ENCODE data around the gene PDCD1LG2.
"Not testable (repeated sequence)": the region's sequence is repeated elsewhere in the genome, so short reads cannot be mapped to it uniquely, and the experiment has no call there.

The PDCD1LG2 gene

DNA sequence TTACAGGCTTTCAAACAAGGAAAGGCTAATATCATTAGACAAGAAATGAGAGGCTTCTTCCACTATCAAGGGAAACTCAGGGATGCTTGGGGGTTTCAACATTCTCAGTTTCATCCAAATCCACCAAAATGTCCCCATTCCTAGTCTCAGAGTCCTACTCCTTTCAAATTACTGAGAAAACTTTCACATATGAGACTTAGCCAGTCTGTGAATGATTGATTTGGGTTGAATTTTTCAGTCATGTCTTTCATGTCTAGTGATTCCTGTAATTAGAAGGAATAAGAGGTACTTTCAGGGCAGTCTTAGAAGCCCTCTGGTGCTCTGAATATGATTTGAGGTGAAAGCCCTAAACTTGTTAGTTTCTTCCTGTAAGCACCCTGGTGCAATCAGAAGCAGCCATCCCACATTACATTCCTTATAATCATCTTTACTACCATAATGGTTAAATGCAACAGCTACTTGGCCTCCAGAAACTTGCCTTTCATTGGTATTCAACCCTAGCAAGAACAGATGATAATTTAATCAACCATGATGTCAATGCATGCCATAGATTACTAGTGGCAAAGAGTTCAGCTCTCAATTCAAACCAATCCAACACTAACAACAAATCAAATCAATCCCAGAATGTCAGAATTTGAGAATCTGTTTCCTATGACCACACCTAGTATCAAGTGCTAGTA, 67.8 kb downstream of the PDCD1LG2 start:
- CTCF ChIA-PET = interaction anchor here (0.8 kb wide), 1 partner anchor 11 kb away, joined by 4 read pairs; no protein-coding TSS in a partner anchor
- Mint-ChIP-seq H3K4me1 (peaks cover 37% of the 10 kb centered on the region), H3K4me3 (no peak overlapping the region), H3K27ac (no peak overlapping the region), H3K27me3 (no peaks in the 10 kb centered on the region), H3K9me3 (peaks cover 11% of the 10 kb centered on the region), H3K36me3 (peaks cover 10% of the 10 kb centered on the region)
- DNase-seq = no peak

GRCh38 chr9:5578698-5579085, 68.4 kb downstream of the PDCD1LG2 start:
- no peak overlapping the region for H3K27ac Mint-ChIP-seq
- no peak for DNase-seq
- H3K9me3 Mint-ChIP-seq = peaks cover 11% of the 10 kb centered on the region
- H3K4me1 Mint-ChIP-seq = peaks cover 41% of the 10 kb centered on the region
- H3K4me3 Mint-ChIP-seq = no peak overlapping the region
- H3K36me3 Mint-ChIP-seq = peaks cover 10% of the 10 kb centered on the region
- CTCF ChIA-PET = interaction anchor here (1.4 kb wide), 1 partner anchor 14 kb away, joined by 3 read pairs; no protein-coding TSS in a partner anchor
- H3K27me3 Mint-ChIP-seq = no peaks in the 10 kb centered on the region

DNA sequence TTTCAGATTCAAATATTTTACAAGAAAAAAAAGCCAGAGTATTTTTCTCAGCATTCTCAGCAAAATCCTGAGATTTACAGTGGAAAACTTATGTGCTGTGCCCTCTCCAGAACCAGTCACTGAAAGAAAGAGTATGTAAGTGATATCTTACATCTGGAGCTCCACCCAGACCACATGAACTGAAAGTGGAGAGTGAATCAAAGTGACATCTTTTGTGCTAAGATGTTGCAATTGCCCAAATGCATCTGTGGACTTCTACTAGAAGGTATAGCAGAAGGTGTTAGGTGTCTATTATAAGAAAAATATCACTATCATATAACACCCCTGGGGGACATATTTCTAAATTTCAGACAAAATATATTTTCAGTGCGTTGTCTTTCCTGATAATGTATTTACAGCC, 69.5 kb downstream of the PDCD1LG2 start:
- no peak for DNase-seq
- peaks cover 14% of the 10 kb centered on the region for H3K36me3 Mint-ChIP-seq
- no peaks in the 10 kb centered on the region for H3K27me3 Mint-ChIP-seq
- peaks cover 44% of the 10 kb centered on the region for H3K4me1 Mint-ChIP-seq
- H3K27ac Mint-ChIP-seq = no peak overlapping the region
- H3K9me3 Mint-ChIP-seq = peaks cover 8% of the 10 kb centered on the region
- H3K4me3 Mint-ChIP-seq = no peak overlapping the region
- CTCF ChIA-PET = interaction anchor here (1.4 to 1.5 kb wide), 2 partner anchors 10 to 15 kb away, joined by 3 read pairs; no protein-coding TSS in a partner anchor

- Mint-ChIP-seq H3K9me3 (peaks cover 8% of the 10 kb centered on the region), H3K27me3 (no peaks in the 10 kb centered on the region), H3K27ac (no peak overlapping the region), H3K4me3 (no peak overlapping the region), H3K4me1 (peaks cover 51% of the 10 kb centered on the region), H3K36me3 (peaks cover 12% of the 10 kb centered on the region)
- no peak for DNase-seq
- CTCF ChIA-PET = interaction anchor here (1.5 kb wide), 1 partner anchor 9 kb away, joined by 3 read pairs; no protein-coding TSS in a partner anchor
These were observed 70.3 kb downstream of the PDCD1LG2 start for GRCh38 chr9:5580650-5581049.

DNA sequence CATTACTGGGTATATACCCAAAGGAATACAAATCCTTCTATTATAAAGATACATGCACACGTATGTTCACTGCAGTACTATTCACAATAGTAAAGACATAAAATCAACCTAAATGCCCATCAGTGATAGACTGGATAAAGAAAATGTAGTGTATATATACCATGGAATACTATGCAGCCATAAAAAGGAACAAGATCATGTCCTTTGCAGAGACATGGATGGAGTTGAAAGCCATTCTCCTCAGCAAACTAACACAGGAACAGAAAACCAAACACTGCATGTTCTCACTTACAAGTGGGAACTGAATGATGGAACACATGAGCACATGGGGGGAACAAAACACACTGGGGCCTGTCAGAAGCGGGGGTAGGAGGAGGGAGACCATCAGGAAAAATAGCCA, 71.4 kb downstream of the PDCD1LG2 start:
- not testable (repeated sequence) for DNase-seq, H3K9me3 Mint-ChIP-seq, H3K4me3 Mint-ChIP-seq, H3K27ac Mint-ChIP-seq, H3K27me3 Mint-ChIP-seq
- peaks cover 61% of the 10 kb centered on the region for H3K4me1 Mint-ChIP-seq
- peaks cover 12% of the 10 kb centered on the region for H3K36me3 Mint-ChIP-seq
- CTCF ChIA-PET = interaction anchor here (1.8 to 3.3 kb wide), 2 partner anchors 18 to 132 kb away, joined by 7 to 30 read pairs; partner anchors contain the start of gene CD274

GRCh38 chr9:5582835-5583195, 72.5 kb downstream of the PDCD1LG2 start:
- peak; percentile 66 for DNase-seq
- H3K36me3 Mint-ChIP-seq = peaks cover 12% of the 10 kb centered on the region
- no peak overlapping the region for H3K4me3 Mint-ChIP-seq
- peaks cover 8% of the 10 kb centered on the region for H3K9me3 Mint-ChIP-seq
- H3K27me3 Mint-ChIP-seq = no peaks in the 10 kb centered on the region
- H3K27ac Mint-ChIP-seq = peak overlapping the region; percentile 82
- peaks cover 72% of the 10 kb centered on the region for H3K4me1 Mint-ChIP-seq
- CTCF ChIA-PET = interaction anchor here (1.8 to 3.3 kb wide), 2 partner anchors 17 to 134 kb away, joined by 7 to 30 read pairs; partner anchors contain the start of gene CD274

DNA sequence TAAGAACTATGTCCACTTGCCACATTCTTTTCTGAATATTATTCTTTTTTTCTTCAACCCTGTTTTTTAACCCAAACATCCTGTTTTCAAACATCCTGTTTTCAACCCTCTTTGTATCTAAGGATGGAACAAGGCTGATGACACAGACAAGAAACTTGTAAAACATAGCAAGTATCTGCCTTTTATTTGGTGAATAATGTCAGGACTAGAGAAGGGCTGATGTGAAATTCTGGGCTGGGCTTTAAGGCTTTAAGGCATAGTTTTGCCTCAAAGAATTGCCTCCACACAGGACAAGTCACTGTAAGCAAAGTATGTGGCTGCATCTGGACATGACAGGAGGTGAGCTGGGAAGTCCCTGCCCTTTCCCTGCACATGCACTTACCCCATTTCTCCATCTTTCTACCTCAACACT, 76.1 kb downstream of the PDCD1LG2 start:
- no peaks in the 10 kb centered on the region for H3K27me3 Mint-ChIP-seq
- H3K4me1 Mint-ChIP-seq = peaks cover 52% of the 10 kb centered on the region
- peak overlapping the region; percentile 92 for H3K27ac Mint-ChIP-seq
- DNase-seq = no peak
- no peak overlapping the region for H3K4me3 Mint-ChIP-seq
- peaks cover 4% of the 10 kb centered on the region for H3K9me3 Mint-ChIP-seq
- H3K36me3 Mint-ChIP-seq = peaks cover 7% of the 10 kb centered on the region
- CTCF ChIA-PET = interaction anchor here (0.9 to 5.8 kb wide), 7 partner anchors 13 to 399 kb away, joined by 3 to 122 read pairs (median 16); partner anchors contain the start of genes CD274, INSL6, PDCD1LG2 and PLGRKT

DNA sequence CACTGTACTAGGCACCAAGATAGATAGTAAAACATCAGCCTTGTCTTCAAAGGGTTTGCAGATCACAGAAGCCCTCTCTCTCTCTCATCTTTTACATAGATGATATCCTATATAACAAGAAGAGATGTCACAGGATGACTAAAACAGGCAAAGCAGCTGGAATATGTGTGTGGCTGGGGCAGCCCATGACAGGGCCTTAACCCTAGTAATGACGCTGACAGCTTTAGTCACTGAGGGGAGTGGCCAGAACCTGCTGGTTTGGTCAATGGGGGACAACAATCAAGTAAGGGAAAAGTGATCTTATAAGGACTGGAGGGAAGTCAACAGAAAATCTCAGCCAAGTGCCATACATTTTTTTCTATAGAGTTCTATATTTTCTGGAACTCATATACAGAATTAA, 76.7 kb downstream of the PDCD1LG2 start:
- Mint-ChIP-seq H3K27ac (peak overlapping the region; percentile 92), H3K4me3 (no peak overlapping the region), H3K27me3 (no peaks in the 10 kb centered on the region), H3K9me3 (no peaks in the 10 kb centered on the region), H3K36me3 (peaks cover 5% of the 10 kb centered on the region), H3K4me1 (peaks cover 48% of the 10 kb centered on the region)
- CTCF ChIA-PET = interaction anchor here (0.7 to 5.8 kb wide), 11 partner anchors 13 to 827 kb away, joined by 3 to 122 read pairs (median 5); partner anchors contain the start of genes CD274, INSL6, PDCD1LG2 and PLGRKT
- peak; percentile 41 for DNase-seq

- CTCF ChIA-PET = interaction anchor here (1.0 to 1.3 kb wide), 2 partner anchors 142 to 168 kb away, joined by 3 to 6 read pairs; partner anchors contain the start of gene CD274
- Mint-ChIP-seq H3K27me3 (no peaks in the 10 kb centered on the region), H3K36me3 (no peaks in the 10 kb centered on the region), H3K4me3 (no peak overlapping the region), H3K9me3 (no peaks in the 10 kb centered on the region), H3K27ac (no peak overlapping the region), H3K4me1 (peaks cover 17% of the 10 kb centered on the region)
- DNase-seq = no peak
These were observed 81.9 kb downstream of the PDCD1LG2 start for GRCh38 chr9:5592231-5592630.

- Mint-ChIP-seq H3K4me1 (peaks cover 11% of the 10 kb centered on the region), H3K9me3 (no peaks in the 10 kb centered on the region), H3K4me3 (no peak overlapping the region), H3K27me3 (no peaks in the 10 kb centered on the region), H3K27ac (no peak overlapping the region), H3K36me3 (peaks cover 2% of the 10 kb centered on the region)
- no peak for DNase-seq
- CTCF ChIA-PET = interaction anchor here (1.4 kb wide), 1 partner anchor 142 kb away, joined by 3 read pairs; the partner anchor contains the start of gene CD274
These were observed 82.6 kb downstream of the PDCD1LG2 start for GRCh38 chr9:5592904-5593303.

GRCh38 chr9:5593904-5594303, 83.6 kb downstream of the PDCD1LG2 start:
- Mint-ChIP-seq H3K27me3 (no peaks in the 10 kb centered on the region), H3K9me3 (no peaks in the 10 kb centered on the region), H3K4me1 (peaks cover 11% of the 10 kb centered on the region), H3K4me3 (no peak overlapping the region), H3K36me3 (peaks cover 2% of the 10 kb centered on the region), H3K27ac (no peak overlapping the region)
- no peak for DNase-seq
- CTCF ChIA-PET = interaction anchor here (0.6 to 1.4 kb wide), 2 partner anchors 68 to 143 kb away, joined by 3 read pairs; partner anchors contain the start of gene CD274

DNA sequence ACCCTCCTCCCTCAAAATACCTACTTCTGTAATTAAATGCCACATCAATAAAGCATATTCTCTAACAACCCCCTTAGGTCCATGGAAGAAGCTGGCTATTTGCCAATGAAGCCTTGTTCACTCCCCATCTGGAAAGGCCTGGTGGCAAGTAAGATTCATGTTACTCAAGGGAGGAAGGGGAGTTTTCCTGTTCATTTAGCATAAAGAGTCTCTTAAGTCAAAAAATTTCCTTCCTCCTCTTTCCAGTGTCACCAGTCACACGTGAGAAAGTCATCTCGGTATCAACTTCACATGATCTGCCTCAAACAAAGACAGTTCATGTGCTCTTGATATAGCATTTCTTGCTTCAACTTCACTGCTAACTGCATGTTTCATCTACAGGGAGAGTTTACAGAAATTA, 85.8 kb downstream of the PDCD1LG2 start:
- H3K4me1 Mint-ChIP-seq = peaks cover 13% of the 10 kb centered on the region
- no peak overlapping the region for H3K4me3 Mint-ChIP-seq
- H3K27me3 Mint-ChIP-seq = no peaks in the 10 kb centered on the region
- no peaks in the 10 kb centered on the region for H3K9me3 Mint-ChIP-seq
- no peak overlapping the region for H3K27ac Mint-ChIP-seq
- DNase-seq = no peak
- CTCF ChIA-PET = interaction anchor here (0.8 to 3.0 kb wide), 4 partner anchors 146 to 837 kb away, joined by 4 to 13 read pairs (median 8); partner anchors contain the start of gene CD274
- peaks cover 2% of the 10 kb centered on the region for H3K36me3 Mint-ChIP-seq

DNA sequence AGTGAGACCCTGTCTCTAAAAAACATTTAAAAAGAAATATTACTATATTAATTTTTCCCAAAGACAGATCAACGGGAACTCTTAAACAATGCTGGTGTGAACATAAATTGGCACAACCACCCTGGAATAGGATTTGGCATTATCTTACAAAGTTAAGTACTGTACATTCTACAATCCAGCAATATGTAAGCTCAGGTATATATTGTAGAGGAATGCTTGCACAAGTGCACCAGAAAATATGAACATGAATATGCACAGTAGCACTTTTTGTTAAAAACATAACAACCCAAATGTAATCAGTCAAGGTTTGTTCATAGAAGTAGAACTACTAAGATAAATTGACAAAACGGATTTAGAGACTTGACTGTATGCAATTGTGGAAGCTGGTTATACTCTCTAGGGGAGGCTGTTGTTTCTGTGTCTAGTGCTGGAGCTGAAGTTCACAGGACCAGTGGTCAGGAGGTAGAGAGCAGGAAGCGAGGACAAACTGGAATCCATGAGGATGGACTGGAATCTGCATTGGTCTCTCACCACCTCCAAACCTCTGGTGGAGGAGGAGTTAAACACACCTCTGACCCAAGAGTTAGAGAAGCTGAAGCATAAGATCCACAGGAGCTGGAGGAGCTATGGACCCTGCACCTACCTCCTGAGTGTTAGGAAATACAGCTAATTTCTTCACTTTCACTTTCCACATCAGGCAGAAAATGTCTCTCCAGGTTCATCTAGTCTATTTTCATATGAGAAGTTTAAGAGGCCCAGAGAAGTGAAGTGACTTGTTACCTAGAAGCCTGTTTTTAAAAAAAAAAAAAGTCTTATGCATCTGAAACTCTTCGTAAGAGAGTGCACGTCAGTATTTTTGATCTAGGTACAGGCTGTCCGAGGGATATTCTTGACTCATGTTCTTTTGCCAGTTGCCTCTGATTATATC, 98.2 kb downstream of the PDCD1LG2 start:
- CTCF ChIA-PET = interaction anchor here (0.7 to 2.2 kb wide), 9 partner anchors 8 to 190 kb away, joined by 3 to 10 read pairs (median 4); no protein-coding TSS in a partner anchor
- peak overlapping the region; percentile 64 for H3K4me3 Mint-ChIP-seq
- H3K9me3 Mint-ChIP-seq = no peaks in the 10 kb centered on the region
- H3K27me3 Mint-ChIP-seq = no peaks in the 10 kb centered on the region
- H3K36me3 Mint-ChIP-seq = no peaks in the 10 kb centered on the region
- no peak for DNase-seq
- H3K4me1 Mint-ChIP-seq = peaks cover 17% of the 10 kb centered on the region
- peak overlapping the region; percentile 64 for H3K27ac Mint-ChIP-seq

- DNase-seq = no peak
- peak overlapping the region; percentile 64 for H3K4me3 Mint-ChIP-seq
- peaks cover 17% of the 10 kb centered on the region for H3K4me1 Mint-ChIP-seq
- no peaks in the 10 kb centered on the region for H3K27me3 Mint-ChIP-seq
- CTCF ChIA-PET = interaction anchor here (0.9 to 2.2 kb wide), 6 partner anchors 9 to 190 kb away, joined by 3 to 10 read pairs (median 6); no protein-coding TSS in a partner anchor
- no peaks in the 10 kb centered on the region for H3K9me3 Mint-ChIP-seq
- H3K36me3 Mint-ChIP-seq = no peaks in the 10 kb centered on the region
- H3K27ac Mint-ChIP-seq = no peak overlapping the region
These were observed 98.9 kb downstream of the PDCD1LG2 start for GRCh38 chr9:5609226-5609596.

Data from activated naive CD4-positive, alpha-beta T cell treated with anti-CD3 and anti-CD28 coated beads, Interleukin-2, amount 10 ng/mL, durations not matched to agents 7 days and 5 days (primary cell).